LNCaP clone FGC (cell line): ENCODE measurements around the gene SLC2A11.

ENCODE experiments used
- DNase-seq: peaks from one replicate; pipeline ENCODE4 v3.0.0-alpha.2; 2011; ENCODE audit warnings: low read depth
- H3K4me3 ChIP-seq: 2 replicates; pipeline ENCODE4 v1.5.1; 2011; ENCODE audit warnings: mild to moderate bottlenecking, low read depth, low read length, control low read depth
- CTCF ChIP-seq: IDR thresholded peaks from 2 replicates; pipeline ENCODE4 v1.5.1; 2012; ENCODE audit warnings: mild to moderate bottlenecking; ENCODE audit not compliant: control insufficient read depth, insufficient read depth; ENCODE audit errors: extremely low read depth

The SLC2A11 gene

GRCh38 chr22:23827351-23827995, 30.2 kb upstream of the SLC2A11 start:
- DNase-seq = no peak
- H3K4me3 ChIP-seq = no peak overlapping the region
- TF ChIP-seq CTCF = no peak

GRCh38 chr22:23828800-23829680, 28.6 kb upstream of the SLC2A11 start:
- no peak overlapping the region for H3K4me3 ChIP-seq
- DNase-seq = no peak
- TF ChIP-seq CTCF = no peak

GRCh38 chr22:23829845-23830372, 27.8 kb upstream of the SLC2A11 start:
- no peak for TF ChIP-seq CTCF
- H3K4me3 ChIP-seq = no peak overlapping the region
- no peak for DNase-seq

- no peak for TF ChIP-seq CTCF
- no peak for DNase-seq
- no peak overlapping the region for H3K4me3 ChIP-seq
These were observed 26.4 kb upstream of the SLC2A11 start for GRCh38 chr22:23831261-23831660.

- TF ChIP-seq CTCF = no peak
- no peak overlapping the region for H3K4me3 ChIP-seq
- no peak for DNase-seq
These were observed 25.9 kb upstream of the SLC2A11 start for GRCh38 chr22:23831781-23832180.

- no peak overlapping the region for H3K4me3 ChIP-seq
- no peak for TF ChIP-seq CTCF
- DNase-seq = no peak
These were observed 25.3 kb upstream of the SLC2A11 start for GRCh38 chr22:23832226-23833016.
